Left forelimb (tissue), 1 donor: ENCODE results near the gene S100A11.

Experiments
- DNase-seq: peaks from one replicate; pipeline ENCODE4 v3.0.0-alpha.2; 2018; ENCODE audit warnings: low spot score

S100A11 gene

GRCh38 chr1:151984313-151984956 lies 52.4 kb downstream of the S100A11 start:
- DNase-seq, result no peak
